ENCODE results near the gene ARMC3.

ARMC3 gene

DNA sequence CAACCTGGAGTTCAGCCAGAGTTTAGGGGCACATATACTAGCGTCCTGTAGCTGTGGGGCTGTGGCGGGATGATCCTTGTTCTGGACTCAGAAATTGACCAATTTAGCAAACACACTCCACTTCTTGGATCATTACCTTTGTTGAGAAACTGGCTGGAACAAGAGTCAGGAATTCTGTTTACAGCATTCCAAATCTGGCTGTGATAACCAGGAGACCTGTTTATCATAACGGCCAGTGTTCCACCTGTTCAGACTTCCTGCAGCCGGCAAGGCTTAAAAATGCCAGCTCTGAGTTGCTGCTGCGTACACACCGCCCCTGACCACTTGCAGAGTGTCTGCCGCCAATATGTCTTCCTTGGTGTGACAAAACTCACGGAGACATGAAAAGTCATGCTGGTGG, 64.8 kb downstream of the ARMC3 start:
- DNase-seq (ENCODE audit: insufficient read length, low spot score) (no peak), FAIRE-seq (no peak)
- no peak for TF ChIP-seq POLR2A (IDR thresholded peaks at IDR 0.05; ENCODE audit: low read depth, low read length)

DNA sequence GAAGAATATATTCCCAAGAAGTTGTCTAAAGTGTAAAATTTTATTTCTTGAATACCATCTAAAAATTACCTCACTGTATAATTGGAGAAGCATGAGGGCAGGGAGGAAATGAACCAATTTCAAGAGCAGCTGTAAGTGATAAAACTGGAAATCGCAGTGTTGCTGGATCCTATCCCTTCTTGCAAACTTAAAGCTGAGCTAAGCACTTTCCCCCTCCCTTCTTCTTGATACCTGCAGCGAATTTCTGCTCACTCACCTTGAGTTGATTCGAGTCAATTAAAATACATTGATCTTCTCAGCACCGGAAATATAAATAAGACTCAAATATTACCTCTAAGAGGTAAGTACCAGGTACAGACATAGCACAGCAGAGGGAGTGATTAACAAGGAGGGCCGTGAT, 65.5 kb downstream of the ARMC3 start:
- DNase-seq (ENCODE audit: insufficient read length, low spot score): no peak
- FAIRE-seq: no peak
- TF ChIP-seq POLR2A (IDR thresholded peaks at IDR 0.05; ENCODE audit: low read depth, low read length): no peak

DNA sequence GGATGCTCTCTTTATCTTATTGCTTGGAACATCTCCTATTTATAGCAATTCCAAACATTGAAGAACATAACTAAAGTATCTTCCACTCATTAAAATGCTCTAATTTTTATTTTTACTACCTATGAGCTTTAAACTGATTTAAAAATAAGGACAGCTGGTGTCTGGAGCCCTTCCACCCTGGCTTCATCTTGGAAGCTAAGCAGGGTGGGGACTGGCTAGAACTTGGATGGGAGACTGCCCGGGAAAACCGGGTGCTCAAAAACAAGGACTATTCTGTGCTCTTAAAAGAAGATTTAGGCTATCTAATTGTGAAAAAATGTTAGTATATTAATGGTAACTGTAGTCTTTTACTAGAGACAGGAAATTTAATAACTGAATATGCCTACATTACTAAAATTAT, 69.2 kb downstream of the ARMC3 start:
- TF ChIP-seq POLR2A (IDR thresholded peaks at IDR 0.05; ENCODE audit: low read depth, low read length): no peak
- no peak for DNase-seq (ENCODE audit: insufficient read length, low spot score)
- FAIRE-seq: no peak

DNA sequence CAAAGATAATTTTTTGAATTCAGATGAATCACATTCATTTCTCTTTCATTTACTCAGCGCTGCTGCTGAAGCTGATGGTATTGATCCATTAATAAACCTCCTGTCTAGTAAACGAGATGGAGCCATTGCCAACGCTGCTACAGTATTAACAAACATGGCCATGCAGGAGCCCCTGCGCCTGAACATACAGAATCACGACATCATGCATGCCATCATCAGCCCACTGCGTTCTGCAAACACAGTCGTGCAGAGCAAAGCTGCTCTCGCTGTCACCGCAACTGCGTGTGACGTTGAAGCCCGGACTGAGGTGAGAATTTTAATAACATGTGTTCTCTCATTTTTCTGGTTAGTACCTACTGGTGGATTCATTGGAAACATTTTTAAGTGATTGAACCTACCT, 70.2 kb downstream of the ARMC3 start:
- TF ChIP-seq POLR2A (IDR thresholded peaks at IDR 0.05; ENCODE audit: low read depth, low read length): no peak
- FAIRE-seq (no peak), DNase-seq (ENCODE audit: insufficient read length, low spot score) (no peak)

DNA sequence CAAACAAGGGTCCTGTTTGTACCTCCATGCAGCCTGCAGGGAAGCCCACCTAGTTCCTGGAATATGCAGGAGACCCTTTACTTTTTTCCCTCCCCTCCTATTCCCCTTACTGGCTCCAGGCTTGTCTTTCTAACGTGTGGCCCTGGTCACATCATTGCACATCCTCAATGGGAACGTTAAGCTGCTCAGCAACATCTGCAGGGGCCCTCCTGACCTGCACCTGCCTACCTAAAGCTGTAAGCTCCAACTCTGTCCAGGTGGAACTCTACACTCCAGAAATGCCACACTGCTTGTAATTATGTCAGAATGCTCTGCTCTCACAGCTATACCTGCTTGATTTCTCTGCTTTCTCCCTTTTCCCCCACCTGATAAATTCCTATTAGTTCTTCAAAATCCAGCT, 72.1 kb downstream of the ARMC3 start:
- TF ChIP-seq POLR2A (IDR thresholded peaks at IDR 0.05; ENCODE audit: low read depth, low read length): no peak
- FAIRE-seq (no peak), DNase-seq (ENCODE audit: insufficient read length, low spot score) (no peak)

DNA sequence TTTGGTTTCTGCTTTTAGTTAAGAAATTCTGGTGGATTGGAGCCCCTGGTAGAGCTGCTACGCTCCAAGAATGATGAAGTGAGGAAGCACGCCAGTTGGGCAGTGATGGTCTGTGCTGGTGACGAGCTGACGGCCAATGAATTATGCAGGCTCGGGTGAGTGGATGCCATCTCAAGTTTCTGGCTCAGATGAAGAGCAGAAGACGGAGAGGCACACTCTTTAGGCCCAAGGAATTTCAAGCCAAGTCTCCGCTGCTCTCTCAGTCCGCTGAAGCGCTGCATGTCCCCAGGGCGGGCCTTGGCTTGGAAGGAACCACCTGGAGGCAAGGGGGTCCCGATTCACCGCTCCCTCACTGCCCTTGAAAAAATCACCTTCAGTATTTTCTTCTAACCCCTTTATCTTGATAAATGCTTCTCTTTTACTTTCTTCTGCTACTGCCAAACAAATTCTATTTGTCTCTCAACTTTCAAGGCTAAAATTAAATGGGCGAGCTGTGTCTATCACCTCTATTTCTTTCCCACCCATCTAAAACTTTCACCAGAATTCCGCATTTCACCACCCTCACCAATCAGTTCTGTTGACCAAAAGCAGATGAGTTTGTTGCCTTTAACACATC, 74.2 kb downstream of the ARMC3 start:
- no peak for DNase-seq (ENCODE audit: insufficient read length, low spot score)
- TF ChIP-seq POLR2A (IDR thresholded peaks at IDR 0.05; ENCODE audit: low read depth, low read length): no peak
- FAIRE-seq: no peak

DNA sequence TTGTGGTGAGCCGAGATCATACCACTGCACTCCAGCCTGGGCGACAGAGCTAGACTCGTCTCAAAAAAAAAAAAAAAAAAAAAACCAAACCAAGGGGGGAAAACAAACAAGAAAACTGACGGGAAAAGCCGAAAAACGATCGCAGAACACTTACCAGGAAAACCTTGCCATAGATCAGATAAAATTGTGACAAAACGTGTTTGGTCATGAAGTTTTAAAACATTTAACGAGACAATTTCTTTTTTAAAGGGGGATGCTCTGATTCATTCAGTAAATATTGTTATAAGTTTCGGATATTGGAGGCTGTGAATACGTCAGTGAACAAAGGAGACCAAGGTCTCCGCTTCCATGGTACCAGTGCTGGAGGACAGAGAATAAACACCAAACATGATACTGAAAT, 77.3 kb downstream of the ARMC3 start:
- DNase-seq (ENCODE audit: insufficient read length, low spot score) (no peak), FAIRE-seq (no peak)
- TF ChIP-seq POLR2A (IDR thresholded peaks at IDR 0.05; ENCODE audit: low read depth, low read length): no peak

DNA sequence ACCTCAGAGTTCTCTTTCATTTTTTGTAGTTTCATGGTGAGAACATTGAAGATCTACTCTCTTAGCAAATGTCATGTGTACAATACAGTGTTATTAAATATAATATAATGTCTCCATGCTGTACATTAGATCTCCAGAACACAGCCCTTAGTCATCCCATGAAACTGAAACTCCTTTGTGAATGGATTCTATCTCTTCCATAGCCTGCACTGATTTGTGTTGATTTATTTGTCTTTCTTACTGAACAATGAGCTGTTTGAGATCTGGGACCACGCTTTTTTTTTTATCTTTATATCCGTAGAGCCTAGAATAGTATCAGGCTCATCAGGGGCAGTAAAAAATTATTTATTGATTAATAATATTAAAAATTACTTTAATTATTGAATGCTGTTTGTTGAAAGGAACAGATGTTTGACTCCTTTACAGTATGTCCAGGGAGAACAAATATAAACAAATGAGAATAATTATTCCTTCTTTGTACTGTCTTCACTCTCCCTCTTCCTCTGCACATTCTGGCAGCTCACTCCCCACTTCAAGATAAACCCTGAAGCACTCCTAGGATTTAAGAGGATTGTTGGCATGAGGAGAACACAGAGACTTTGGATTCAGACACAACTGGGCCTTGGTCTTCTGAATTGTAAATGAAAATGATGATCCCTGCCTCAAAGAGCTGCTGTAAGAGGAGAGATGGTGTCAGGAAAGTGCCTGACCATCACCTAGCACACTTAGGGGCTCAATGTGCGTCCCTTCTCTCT, 85.9 kb downstream of the ARMC3 start:
- no peak for DNase-seq (ENCODE audit: insufficient read length, low spot score)
- TF ChIP-seq POLR2A (IDR thresholded peaks at IDR 0.05; ENCODE audit: low read depth, low read length): no peak
- FAIRE-seq: no peak

DNA sequence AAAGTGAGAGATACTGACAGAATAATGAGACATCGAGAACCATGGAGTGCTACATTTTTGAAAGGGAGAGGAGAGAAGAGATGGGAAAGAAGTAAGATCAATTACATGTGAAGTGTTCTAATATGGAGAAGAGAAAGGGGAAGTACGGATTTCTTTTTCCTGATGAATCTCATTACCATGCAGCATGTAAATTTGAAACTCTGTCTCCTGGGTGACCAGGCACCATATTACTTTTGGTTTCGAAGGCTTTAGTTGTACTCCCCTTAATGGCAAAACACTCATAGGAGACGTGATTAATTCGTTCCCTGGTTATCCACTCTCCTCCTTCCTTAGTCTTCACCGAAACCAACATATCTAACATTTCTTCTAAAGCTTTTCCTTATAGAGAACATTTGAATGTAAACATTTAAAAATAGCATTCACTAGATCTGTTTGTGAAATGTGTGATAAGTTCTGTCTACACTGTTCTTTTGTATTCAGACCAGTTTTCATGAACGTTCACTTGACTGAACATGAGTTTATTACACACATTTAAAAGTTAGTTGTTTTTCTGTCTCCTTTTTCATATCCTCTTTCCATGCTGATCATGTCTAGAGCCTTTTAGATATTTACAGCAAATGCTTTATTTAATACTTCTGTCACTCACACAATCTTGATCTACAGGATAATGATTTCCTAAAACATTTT, 87.3 kb downstream of the ARMC3 start:
- TF ChIP-seq POLR2A (IDR thresholded peaks at IDR 0.05; ENCODE audit: low read depth, low read length): no peak
- FAIRE-seq (no peak), DNase-seq (ENCODE audit: insufficient read length, low spot score) (no peak)

DNA sequence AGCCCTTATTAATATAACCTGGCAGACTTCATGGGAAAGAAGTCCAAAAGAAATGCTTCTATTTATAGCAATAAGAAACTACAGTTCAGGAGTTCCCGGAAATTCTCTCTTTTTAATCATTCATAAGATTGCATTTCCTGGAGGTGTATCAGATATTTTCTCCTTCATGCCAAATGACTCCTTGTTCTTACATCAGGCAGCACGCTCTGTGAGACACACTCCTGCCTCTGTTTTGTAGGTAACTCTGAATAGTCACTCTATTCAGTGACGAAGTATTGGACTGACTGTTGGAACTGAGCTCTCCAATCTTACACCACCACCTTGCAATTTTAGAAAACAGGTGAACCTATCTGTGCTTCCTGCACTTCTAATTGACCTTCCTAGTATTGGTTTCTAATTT, 88.8 kb downstream of the ARMC3 start:
- DNase-seq (ENCODE audit: insufficient read length, low spot score) (no peak), FAIRE-seq (no peak)
- TF ChIP-seq POLR2A (IDR thresholded peaks at IDR 0.05; ENCODE audit: low read depth, low read length): no peak

DNA sequence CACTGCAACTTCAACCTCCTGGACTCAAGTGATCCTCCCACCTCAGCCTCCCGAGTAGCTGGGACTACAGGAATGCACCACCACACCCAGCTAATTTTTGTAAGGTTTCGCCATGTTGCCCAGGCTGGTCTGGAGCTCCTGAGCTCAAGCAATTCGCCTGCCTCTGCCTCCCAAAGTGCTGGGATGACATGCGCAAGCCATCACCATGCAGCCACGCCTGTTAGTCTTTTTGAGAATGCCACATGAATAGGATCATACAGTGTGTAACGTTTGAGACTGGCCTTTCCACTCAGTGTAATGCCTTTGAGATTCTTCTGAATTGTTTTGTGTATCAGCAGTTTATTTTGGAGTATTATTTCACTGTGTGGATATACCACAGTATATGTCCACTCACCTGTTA, 91.8 kb downstream of the ARMC3 start:
- no peak for FAIRE-seq
- no peak for TF ChIP-seq POLR2A (IDR thresholded peaks at IDR 0.05; ENCODE audit: low read depth, low read length)
- no peak for DNase-seq (ENCODE audit: insufficient read length, low spot score)

DNA sequence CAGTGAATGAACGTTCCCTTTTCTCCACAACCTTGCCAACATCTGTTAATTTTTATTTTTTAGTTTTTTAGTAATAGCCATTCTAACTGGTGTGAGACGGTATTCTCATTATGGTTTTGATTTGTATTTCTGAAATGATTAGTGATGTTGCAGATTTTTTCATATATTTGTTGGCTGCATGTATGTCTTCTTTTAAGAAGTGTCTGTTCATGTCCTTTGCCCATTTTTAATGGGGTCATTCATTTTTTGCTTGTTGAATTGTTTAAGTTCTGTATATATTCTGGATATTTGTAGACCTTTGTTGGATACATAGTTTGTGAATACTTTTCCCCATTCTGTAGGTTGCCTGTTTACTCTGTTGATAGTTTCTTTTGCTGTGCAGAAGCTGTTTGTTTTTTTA, 93.6 kb downstream of the ARMC3 start:
- TF ChIP-seq POLR2A (IDR thresholded peaks at IDR 0.05; ENCODE audit: low read depth, low read length): no peak
- FAIRE-seq (no peak), DNase-seq (ENCODE audit: insufficient read length, low spot score) (no peak)

DNA sequence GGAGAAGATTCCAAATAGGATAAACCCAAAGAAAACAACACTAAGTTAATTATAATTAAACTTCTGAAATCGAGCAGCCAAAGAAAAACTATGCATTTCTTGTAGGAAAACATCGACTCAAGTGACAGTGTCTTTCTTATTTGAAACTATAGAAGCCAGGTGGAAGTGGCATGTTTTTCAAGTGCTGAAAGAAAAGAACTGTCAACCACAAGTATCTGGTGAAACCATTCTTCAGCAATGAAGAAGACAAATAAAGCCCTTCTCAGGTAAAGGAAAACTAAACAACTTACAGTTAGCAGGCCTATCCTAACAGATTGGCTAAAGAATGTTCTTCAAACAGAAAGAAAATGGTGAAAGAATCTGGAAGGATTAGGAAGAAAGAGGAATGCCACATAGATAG, 96.1 kb downstream of the ARMC3 start:
- FAIRE-seq (no peak), DNase-seq (ENCODE audit: insufficient read length, low spot score) (no peak)
- no peak for TF ChIP-seq POLR2A (IDR thresholded peaks at IDR 0.05; ENCODE audit: low read depth, low read length)

DNA sequence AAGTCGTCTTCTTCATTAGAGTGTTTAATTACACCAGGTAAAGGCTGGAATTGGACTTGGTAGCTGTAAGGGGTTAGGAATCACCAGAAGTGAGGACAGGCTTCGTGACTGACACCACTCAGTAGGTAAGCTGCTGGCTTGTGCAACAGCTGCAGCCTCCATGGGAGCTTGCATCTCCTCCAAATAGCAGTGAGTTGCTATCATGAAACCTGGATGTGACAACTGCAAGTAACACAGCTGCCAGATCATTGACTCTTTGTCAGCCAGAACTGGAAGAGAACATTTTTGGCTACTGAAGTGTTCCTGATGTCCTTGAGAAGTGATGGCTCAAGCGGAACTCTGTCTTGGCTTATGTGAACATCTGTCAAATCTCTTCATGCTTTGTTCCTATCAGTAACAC, 103.5 kb downstream of the ARMC3 start:
- DNase-seq (ENCODE audit: insufficient read length, low spot score) (no peak), FAIRE-seq (no peak)
- TF ChIP-seq POLR2A (IDR thresholded peaks at IDR 0.05; ENCODE audit: low read depth, low read length): no peak

DNA sequence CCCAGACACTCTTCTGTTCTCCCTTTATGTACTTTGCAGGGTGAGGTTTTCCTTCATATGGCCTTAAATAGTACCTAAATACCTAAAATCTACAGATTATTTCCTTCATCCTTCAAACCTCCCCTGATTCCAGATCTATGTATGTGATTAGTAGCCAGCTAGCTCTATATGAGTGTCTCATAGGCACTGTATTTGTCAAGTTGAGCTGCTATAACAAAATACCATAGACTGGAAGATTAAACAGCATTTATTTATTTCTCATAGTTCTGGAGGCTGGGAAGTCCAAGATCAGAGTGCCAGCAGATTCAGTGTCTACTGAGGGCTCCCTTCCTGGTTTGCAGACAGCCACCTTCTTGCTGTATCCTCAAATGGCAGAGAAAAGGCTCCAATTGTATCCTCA, 106.9 kb downstream of the ARMC3 start:
- no peak for TF ChIP-seq POLR2A (IDR thresholded peaks at IDR 0.05; ENCODE audit: low read depth, low read length)
- FAIRE-seq (no peak), DNase-seq (ENCODE audit: insufficient read length, low spot score) (no peak)
